ENCODE measurements around the gene ZNF506. TPM values are rescaled to one million over a fixed set of nuclear protein-coding genes. Genes with fewer than 3 reads are reported as not detected.
"Not testable (repeated sequence)": the region's sequence is repeated elsewhere in the genome, so short reads cannot be mapped to it uniquely, and the experiment has no call there.

ZNF506 gene
- total RNA-seq, 3 donors from 2014 or later, result 18.4 to 31.7 (median 25.7) TPM

DNA sequence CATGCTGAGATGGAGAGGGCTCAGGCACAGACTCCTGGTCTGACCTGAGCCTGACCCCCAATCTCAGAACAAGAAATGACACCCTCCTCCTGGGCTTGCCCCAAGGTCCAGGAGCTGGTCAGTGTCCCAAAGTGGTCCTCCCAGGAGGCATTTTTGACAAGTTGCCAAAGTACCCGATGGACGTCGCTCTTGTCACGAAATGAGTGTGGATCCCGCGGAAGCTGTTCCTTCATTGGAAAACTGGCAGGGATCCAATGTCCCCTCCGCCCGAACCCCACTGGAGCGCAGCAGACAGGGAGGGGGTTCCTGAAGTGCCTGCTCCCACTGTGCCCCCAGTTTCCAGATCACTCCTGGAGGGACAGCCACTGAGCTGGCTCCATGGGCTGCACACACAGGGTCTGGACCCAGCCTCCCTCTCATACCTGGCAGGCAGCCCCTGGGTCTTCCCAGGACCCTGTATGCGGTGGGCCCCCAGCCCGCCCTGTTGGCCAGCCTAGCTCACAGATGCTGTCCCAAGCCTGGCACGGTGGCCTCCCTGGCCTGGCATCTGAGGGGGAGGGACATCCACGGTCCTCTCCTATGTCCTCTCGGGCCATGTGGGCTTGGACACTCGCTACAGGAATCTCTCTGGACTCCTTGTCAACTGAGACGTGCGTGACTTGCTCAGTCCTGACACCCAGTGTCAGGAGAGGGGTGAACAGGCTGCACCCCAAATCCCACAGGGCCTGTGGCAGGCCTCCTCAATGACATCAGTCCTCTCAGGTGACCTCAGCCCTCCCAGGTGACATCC lies 75.9 kb downstream of the ZNF506 start:
- TF ChIP-seq CTCF (IDR thresholded peaks at IDR 0.05), result no peak
- Histone ChIP-seq H3K4me3 (no peak overlapping the region), H3K4me1 (ENCODE audit: low read depth) (no peaks in the 10 kb centered on the region), H3K36me3 (ENCODE audit: low read depth) (no peaks in the 10 kb centered on the region), H3K9me3 (no peaks in the 10 kb centered on the region)
- intact Hi-C loops (cut with DNase I, micrococcal nuclease), result no loop called here
- DNase-seq, result no peak
- ATAC-seq, result peak; percentile 19

- intact Hi-C loops (cut with DNase I, micrococcal nuclease), result no loop called here
- Histone ChIP-seq H3K9me3 (no peaks in the 10 kb centered on the region), H3K4me1 (ENCODE audit: low read depth) (no peaks in the 10 kb centered on the region), H3K36me3 (ENCODE audit: low read depth) (no peaks in the 10 kb centered on the region), H3K4me3 (no peak overlapping the region)
- ATAC-seq, result no peak
- no peak for DNase-seq
- TF ChIP-seq CTCF (IDR thresholded peaks at IDR 0.05), result no peak
Observed at GRCh38 chr19:19744641-19745040, 76.9 kb downstream of the ZNF506 start.

- ATAC-seq; DNase-seq; H3K9me3 ChIP-seq; H3K4me3 ChIP-seq; intact Hi-C loops (cut with DNase I, micrococcal nuclease); H3K36me3 ChIP-seq (ENCODE audit: low read depth); H3K4me1 ChIP-seq (ENCODE audit: low read depth): not testable (repeated sequence)
Observed at GRCh38 chr19:19743921-19744320, 77.6 kb downstream of the ZNF506 start.

DNA sequence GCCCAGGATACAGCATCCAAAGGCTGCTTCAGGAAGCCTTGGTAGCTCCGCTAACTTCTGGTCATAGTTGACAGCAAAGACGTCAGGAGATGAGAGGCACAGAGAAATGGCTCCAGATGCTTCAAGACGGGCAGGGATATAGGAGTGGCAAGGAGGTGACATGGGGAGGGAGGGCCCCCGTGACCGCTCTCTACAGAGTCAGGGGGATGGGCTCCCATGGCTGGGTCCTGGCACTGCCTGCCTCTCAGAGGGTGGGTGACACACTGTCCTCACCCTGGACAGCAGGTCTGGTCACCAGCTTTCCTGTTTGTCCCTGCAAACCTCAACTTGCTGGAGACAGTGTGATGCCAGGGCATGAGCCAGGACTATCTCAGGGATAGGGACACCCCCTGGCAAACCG lies 78.4 kb downstream of the ZNF506 start:
- H3K4me1 ChIP-seq (ENCODE audit: low read depth), result no peaks in the 10 kb centered on the region
- no peaks in the 10 kb centered on the region for H3K9me3 ChIP-seq
- H3K4me3 ChIP-seq, result no peak overlapping the region
- no peak for ATAC-seq
- intact Hi-C loops (cut with DNase I, micrococcal nuclease), result no loop called here
- H3K36me3 ChIP-seq (ENCODE audit: low read depth), result no peaks in the 10 kb centered on the region
- no peak for TF ChIP-seq CTCF (IDR thresholded peaks at IDR 0.05)
- DNase-seq, result no peak

- no peaks in the 10 kb centered on the region for H3K4me1 ChIP-seq (ENCODE audit: low read depth)
- H3K4me3 ChIP-seq, result no peak overlapping the region
- ATAC-seq (no peak), DNase-seq (no peak)
- H3K9me3 ChIP-seq, result no peaks in the 10 kb centered on the region
- no peaks in the 10 kb centered on the region for H3K36me3 ChIP-seq (ENCODE audit: low read depth)
- intact Hi-C loops (cut with DNase I, micrococcal nuclease), result no loop called here
- TF ChIP-seq CTCF (IDR thresholded peaks at IDR 0.05), result no peak
Observed at GRCh38 chr19:19742773-19743172, 78.8 kb downstream of the ZNF506 start.

Other genes starting within 250 kb of the ZNF506 start
- 1 to 10 TPM; 2.8 to 6.2 (median 4.6) TPM for gene PBX4, start 203.1 kb downstream of the ZNF506 start, total RNA-seq
- gene LPAR2, start 193.5 kb downstream of the ZNF506 start, total RNA-seq, result 10 to 100 TPM; 10.9 to 30.0 (median 17.1) TPM
- gene GMIP, start 178.1 kb downstream of the ZNF506 start, total RNA-seq, result 10 to 100 TPM; 18.1 to 35.5 (median 33.1) TPM
- 10 to 100 TPM; 56.1 to 71.9 (median 58.1) TPM for gene ATP13A1, start 158.1 kb downstream of the ZNF506 start, total RNA-seq
- gene ZNF101, start 152.9 kb downstream of the ZNF506 start, total RNA-seq, result 10 to 100 TPM; 11.4 to 15.6 (median 14.6) TPM
- 1 to 10 TPM; 2.6 to 7.6 (median 2.8) TPM for gene ZNF14, start 88.6 kb downstream of the ZNF506 start, total RNA-seq
- 10 to 100 TPM in 1 of 3 donors, 1 to 10 TPM in 2; 7.8 to 11.9 (median 9.4) TPM for gene ZNF253, start 44.1 kb upstream of the ZNF506 start, total RNA-seq
- 1 to 10 TPM; 3.2 to 6.1 (median 3.8) TPM for gene ZNF93, start 79.2 kb upstream of the ZNF506 start, total RNA-seq
- gene ZNF682, start 217.8 kb upstream of the ZNF506 start, total RNA-seq, result 1 to 10 TPM; 3.6 to 5.9 (median 4.7) TPM